GM12801 (cell line): ENCODE results near the gene MT1H.

Experiments
- CTCF ChIP-seq: IDR thresholded peaks from one replicate; pipeline ENCODE4 v1.5.1; 2011; ENCODE audit warnings: control low read depth; ENCODE audit not compliant: insufficient read length; ENCODE audit errors: extremely low read depth

MT1H gene

GRCh38 chr16:56669005-56669839, at the start of gene MT1H:
Gene MT1H (plus strand): TSS chr16:56669814. CDS start chr16:56669885, 71 bp downstream.
- TF ChIP-seq CTCF = no peak

DNA sequence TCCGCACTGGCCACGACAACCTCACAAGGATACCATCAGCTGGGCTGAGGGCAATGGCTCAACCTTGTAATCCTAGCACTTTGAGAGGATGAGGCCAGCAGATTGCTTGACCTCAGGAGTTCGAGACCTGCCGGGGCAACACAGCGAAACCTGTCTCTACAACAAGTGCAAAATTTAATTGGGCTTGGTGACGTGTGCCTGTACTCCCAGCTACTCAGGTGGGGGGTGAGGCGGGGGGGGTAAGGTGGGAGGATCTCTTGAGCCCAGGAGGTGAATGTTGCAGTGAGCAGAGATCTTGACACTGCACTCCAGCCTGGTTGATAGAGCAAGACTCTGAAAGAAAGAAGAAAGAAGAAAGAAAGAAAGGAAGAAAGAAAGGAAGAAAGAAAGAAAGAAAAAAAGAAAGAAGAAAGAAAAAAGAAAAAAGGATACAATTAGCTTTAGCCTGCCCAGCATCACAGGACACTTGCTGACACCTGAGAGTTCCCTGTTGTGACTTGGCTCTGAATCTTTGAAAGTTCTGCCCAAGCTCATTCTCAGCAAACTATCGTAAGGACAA, 49.2 kb upstream of the MT1H start:
- no peak for TF ChIP-seq CTCF

- TF ChIP-seq CTCF = no peak
Observed at GRCh38 chr16:56623637-56624036, 46.0 kb upstream of the MT1H start.

GRCh38 chr16:56625140-56625942, 44.3 kb upstream of the MT1H start, which contains the start of gene MT1E:
Gene MT1E (plus strand): TSS chr16:56625781. CDS start chr16:56625852, 71 bp downstream.
- no peak for TF ChIP-seq CTCF

DNA sequence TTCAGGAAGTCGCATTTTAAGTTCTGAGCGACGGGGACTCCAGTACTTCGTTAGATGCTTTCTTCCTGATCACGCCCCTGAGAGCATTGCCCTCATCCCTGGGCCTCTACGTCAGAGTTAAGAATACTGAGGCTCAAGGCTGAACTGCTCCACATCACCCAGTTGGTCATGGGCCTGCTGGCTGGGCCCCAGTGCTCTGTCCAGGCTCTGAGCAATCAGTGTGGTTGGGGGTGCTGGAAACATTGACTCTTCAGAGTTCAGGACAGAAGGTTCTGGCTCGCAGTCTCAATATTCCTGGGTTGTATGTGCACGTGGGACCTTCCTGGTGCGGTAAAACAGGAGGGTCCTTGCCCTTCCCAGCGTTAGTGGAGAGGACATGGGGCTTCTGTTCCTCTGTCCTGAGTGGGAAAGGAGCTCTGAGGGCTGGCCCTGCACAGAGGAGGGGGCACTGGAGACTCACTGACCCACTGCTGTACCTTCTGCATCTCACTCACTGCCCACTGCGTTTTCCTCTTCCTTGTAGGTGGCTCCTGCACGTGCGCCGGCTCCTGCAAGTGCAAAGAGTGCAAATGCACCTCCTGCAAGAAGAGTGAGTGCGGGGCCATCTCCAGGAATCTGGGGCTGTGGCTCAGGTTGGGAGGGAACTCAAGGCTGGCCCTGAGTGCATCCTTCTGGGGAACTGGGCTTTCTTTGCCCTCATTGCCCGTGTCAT, 43.5 kb upstream of the MT1H start:
- no peak for TF ChIP-seq CTCF

DNA sequence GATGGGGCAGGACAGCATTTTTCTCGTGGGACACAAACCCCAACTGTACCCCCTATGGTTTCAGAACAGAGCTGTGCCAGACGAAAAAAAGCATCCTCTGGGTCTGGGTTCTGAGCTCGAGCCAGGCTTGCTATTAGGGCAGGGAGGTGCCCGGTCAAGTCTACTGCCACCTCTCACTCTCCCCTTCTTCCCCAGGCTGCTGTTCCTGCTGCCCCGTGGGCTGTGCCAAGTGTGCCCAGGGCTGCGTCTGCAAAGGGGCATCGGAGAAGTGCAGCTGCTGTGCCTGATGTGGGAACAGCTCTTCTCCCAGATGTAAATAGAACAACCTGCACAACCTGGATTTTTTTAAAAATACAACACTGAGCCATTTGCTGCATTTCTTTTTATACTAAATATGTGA, 42.9 kb upstream of the MT1H start:
- TF ChIP-seq CTCF = no peak
